GM12878 (cell line): ENCODE measurements around the gene SMOC2. TPM values are rescaled to one million over a fixed set of nuclear protein-coding genes. Genes with fewer than 3 reads are reported as not detected.

Source experiments
- ATAC-seq: fragments of 200-7000 bp; cut with Tn5 transposase; 3 replicates; pipeline ENCODE4 v1.9.1; 2020; ENCODE audit warnings: mild to moderate bottlenecking, moderate library complexity
- BruUV-seq: library from RNA; stranded (reverse); fragments of 400-500 nt; replicated peaks from 2 replicates; lab custom pipeline; 2021; lab: Mats Ljungman, UMichigan
- CTCF ChIA-PET: fragments of 300-600 bp; sonication (Branson Sonifier 250); formaldehyde crosslinking; extraction: SDS; loops from one replicate; lab custom pipeline; 2021; ENCODE audit warnings: inconsistent platforms; lab: Yijun Ruan, JAX
- POLR2A ChIA-PET: fragments of 350-600 bp; formaldehyde crosslinking; extraction: SDS; loops from one replicate; lab custom pipeline; 2021; ENCODE audit warnings: inconsistent platforms; lab: Charles Lee
- RAD21 ChIA-PET: fragments of 300-600 bp; sonication (Branson Sonifier 250); formaldehyde crosslinking; loops from one replicate; lab custom pipeline; 2023; ENCODE audit warnings: antibody characterized with exemption; ENCODE audit not compliant: unreplicated experiment; lab: Charles Lee
- SMC1A ChIA-PET: fragments of 300-600 bp; sonication (Branson Sonifier 250); formaldehyde crosslinking; loops from one replicate; lab custom pipeline; 2023; ENCODE audit not compliant: unreplicated experiment, uncharacterized antibody; lab: Charles Lee
- DNase-seq: peaks from one replicate; pipeline ENCODE4 v3.0.0-alpha.2; 2011; ENCODE audit warnings: low read depth, low spot score
- FAIRE-seq: peaks from 3 replicates; lab custom pipeline; 2011; peaks lifted over from hg19 to GRCh38; lab: Jason Lieb, UNC
- H2AFZ ChIP-seq: 2 replicates; pipeline ENCODE4 v1.6.0; 2011; ENCODE audit warnings: low read depth, low read length, control low read depth; ENCODE audit not compliant: control insufficient read depth
- H3K27ac ChIP-seq: 2 replicates; pipeline ENCODE4 v1.5.1; 2011; ENCODE audit warnings: control low read depth; ENCODE audit not compliant: control insufficient read depth, insufficient read depth
- H3K27me3 ChIP-seq, 2 experiments: replicated peaks in 1 of 2; 2 replicates each; pipeline versions ENCODE4 v1.6.0 to v1.6.1; 2011; ENCODE audit warnings: low read length in 1 of 2; ENCODE audit not compliant: control insufficient read depth in 2 of 2, insufficient read depth in 2 of 2
- H3K36me3 ChIP-seq, 2 experiments: 2 replicates each; pipeline ENCODE4 v1.5.1; 2011; ENCODE audit warnings: low read length in 1 of 2; ENCODE audit not compliant: control insufficient read depth in 2 of 2, insufficient read depth in 2 of 2
- H3K4me1 ChIP-seq: 2 replicates; pipeline ENCODE4 v1.6.1; 2011; ENCODE audit warnings: mild to moderate bottlenecking, low read length, moderate library complexity, mixed read lengths; ENCODE audit not compliant: control insufficient read depth, insufficient read depth
- H3K4me2 ChIP-seq: 2 replicates; pipeline ENCODE4 v1.6.0; 2011; ENCODE audit warnings: control low read depth; ENCODE audit not compliant: control insufficient read depth, insufficient read depth
- H3K4me3 ChIP-seq: fragments of 200-600 bp; sonication (generic); 2 replicates; pipeline ENCODE4 v1.5.1; 2016
- H3K79me2 ChIP-seq: 2 replicates; pipeline ENCODE4 v1.6.0; 2011; ENCODE audit warnings: low read length; ENCODE audit not compliant: control insufficient read depth, insufficient read depth
- H3K9ac ChIP-seq: 2 replicates; pipeline ENCODE4 v1.8.0; 2011; ENCODE audit warnings: low read length, control low read depth, mixed read lengths; ENCODE audit not compliant: control insufficient read depth, insufficient read depth
- H3K9me3 ChIP-seq: replicated peaks from 3 replicates; pipeline ENCODE4 v1.5.1; 2011; ENCODE audit warnings: mild to moderate bottlenecking, low read length; ENCODE audit not compliant: control insufficient read depth, insufficient read depth
- H4K20me1 ChIP-seq: 2 replicates; pipeline ENCODE4 v1.6.0; 2011; ENCODE audit not compliant: control insufficient read depth, insufficient read depth
- ATF3 ChIP-seq: IDR thresholded peaks from 2 replicates; pipeline ENCODE4 v1.6.1; 2011; ENCODE audit warnings: low read depth, mild to moderate bottlenecking, low read length, moderate library complexity, borderline replicate concordance; ENCODE audit errors: extremely low read depth
- ATF7 ChIP-seq: fragments of 450-650 bp; IDR thresholded peaks from 2 replicates; pipeline ENCODE4 v1.6.1; 2016; ENCODE audit warnings: low read depth, mild to moderate bottlenecking
- BCLAF1 ChIP-seq: fragments of 450-650 bp; IDR thresholded peaks from 2 replicates; pipeline ENCODE4 v1.6.1; 2017; ENCODE audit warnings: antibody characterized with exemption, mild to moderate bottlenecking, moderate library complexity
- CUX1 ChIP-seq: IDR thresholded peaks from 2 replicates; pipeline ENCODE4 v1.6.1; 2012; ENCODE audit warnings: improper control_type of control experiment, low read depth, low read length; ENCODE audit not compliant: insufficient replicate concordance
- PAX8 ChIP-seq: fragments of 450-650 bp; IDR thresholded peaks from 2 replicates; pipeline ENCODE4 v1.6.1; 2017; ENCODE audit warnings: mild to moderate bottlenecking, moderate library complexity
- RCOR1 ChIP-seq: conservative IDR thresholded peaks from 2 replicates; pipeline ENCODE4 v1.6.1; 2012; ENCODE audit warnings: low read depth, low read length, improper control_type of control experiment
- STAT3 ChIP-seq: IDR thresholded peaks from 2 replicates; pipeline ENCODE4 v1.6.1; 2011; ENCODE audit warnings: low read depth, low read length, improper control_type of control experiment
- TCF3 ChIP-seq: IDR thresholded peaks from 2 replicates; pipeline ENCODE4 v1.6.1; 2012; ENCODE audit warnings: low read depth, mild to moderate bottlenecking, low read length, borderline replicate concordance; ENCODE audit not compliant: insufficient read depth
- TCF7 ChIP-seq: IDR thresholded peaks from 2 replicates; pipeline ENCODE4 v1.6.1; 2014; ENCODE audit warnings: antibody characterized with exemption, borderline replicate concordance
- WGBS: methylation state at CpG from one replicate; pipeline ENCODE4 v1.1.6; 2016; ENCODE audit warnings: low lambda C conversion rate; ENCODE audit not compliant: insufficient replicate concordance, insufficient coverage; ENCODE audit errors: missing lambda C conversion rate; 5-methylcytosine and 5-hydroxymethylcytosine counted together
- in situ Hi-C: fragments of 300-500 bp; cut with MboI; formaldehyde crosslinking; loops from 9 replicates; pipeline ENCODE4 v1.14.3; 2018; ENCODE audit warnings: mixed read lengths
- intact Hi-C: fragments of 100-400 bp; cut with micrococcal nuclease; formaldehyde crosslinking; loops from one replicate; pipeline ENCODE4 v1.14.2; 2022; ENCODE audit not compliant: unreplicated experiment
- polyA plus RNA-seq, 11 experiments: library from polyadenylated mRNA; depleted of rRNA in 4 of 11; unstranded in 6 of 11; stranded (reverse) in 5 of 11; fragments of >200 nt; fragmentation: Nextera tagmentation in 4 of 11; fragmentation: Illumina TruSeq in 1 of 11; extraction: Ambion mirVana in 4 of 11; extraction: Trizol in 1 of 11; gene quantifications; 1 replicate in 1 of 11; 2 replicates in 10 of 11; pipeline versions ENCODE4 v1.2.1 to v1.2.3, GENCODE V29; 2011 to 2016; ENCODE audit warnings: inconsistent platforms in 2 of 11, missing spikeins in 2 of 11, low read depth in 1 of 11
- total RNA-seq, 4 experiments: library from RNA; depleted of rRNA in 3 of 4; stranded (reverse); fragments of >200 nt in 3 of 4; fragmentation: Illumina TruSeq in 1 of 4; extraction: Trizol in 1 of 4; gene quantifications; 2 replicates each; pipeline versions ENCODE4 v1.2.1 to v1.2.3, GENCODE V29; 2013 to 2021

The SMOC2 gene
- total and polyA plus RNA-seq, 10 of the 15 experiments (the other 5 are each of a cell fraction or from before 2014, with no cell fraction given): 0.10 to 0.12 TPM; not detected in 8

- POLR2A ChIA-PET: no interaction called here
- no peak overlapping the region for H3K27ac ChIP-seq
- no peak overlapping the region for H3K4me3 ChIP-seq
- intact Hi-C loops (no loop called here), in situ Hi-C loops (no loop called here)
- no peaks in the 10 kb centered on the region for H3K79me2 ChIP-seq
- CTCF ChIA-PET: no interaction called here
- no peaks in the 10 kb centered on the region for H3K4me1 ChIP-seq
- H3K4me2 ChIP-seq: no peak overlapping the region
- RAD21 ChIA-PET: no interaction called here
- DNase-seq: no peak
- WGBS: 11% methylated on average over 4 of the region's 4 CpGs
- BruUV-seq: no TSS peak
- no peak overlapping the region for H2AFZ ChIP-seq
- FAIRE-seq: no peak
- no peak for ATAC-seq
- H4K20me1 ChIP-seq: no peaks in the 10 kb centered on the region
- H3K9me3 ChIP-seq: no peaks in the 10 kb centered on the region
- H3K9ac ChIP-seq: no peak overlapping the region
- H3K27me3 ChIP-seq: no peaks in the 10 kb centered on the region
- SMC1A ChIA-PET: no interaction called here
- no peaks in the 10 kb centered on the region for H3K36me3 ChIP-seq
- TF ChIP-seq STAT3 (no peak), PAX8 (no peak), CUX1 (no peak), RCOR1 (no peak), BCLAF1 (no peak), TCF7 (no peak), TCF3 (no peak), ATF3 (no peak), ATF7 (no peak)
Observed at GRCh38 chr6:168631564-168631963, 190.6 kb downstream of the SMOC2 start.
